GM23338 (cell line): Measurements from ENCODE around the gene THNSL1. TPM values are rescaled to one million over a fixed set of nuclear protein-coding genes. Genes with fewer than 3 reads are reported as not detected.

Experiments
- ATAC-seq: fragments of 200-7000 bp; cut with Tn5 transposase; 3 replicates; pipeline ENCODE4 v1.9.1; 2020
- DNase-seq: peaks from one replicate; pipeline ENCODE4 v3.0.0-alpha.2; 2015; ENCODE audit warnings: low spot score
- H2AFZ ChIP-seq: fragments of 200-600 bp; sonication (generic); 2 replicates; pipeline ENCODE4 v1.8.0; 2016; ENCODE audit warnings: antibody characterized with exemption, mild to moderate bottlenecking, moderate library complexity
- H3F3A ChIP-seq: fragments of 200-600 bp; sonication (generic); replicated peaks from 2 replicates; pipeline ENCODE4 v1.8.0; 2017; ENCODE audit warnings: antibody characterized with exemption, mixed run types, low read depth
- H3K27ac ChIP-seq: fragments of 200-600 bp; sonication (generic); 2 replicates; pipeline ENCODE4 v1.6.1; 2016; ENCODE audit warnings: low read depth
- H3K27me3 ChIP-seq: fragments of 200-600 bp; sonication (generic); 2 replicates; pipeline ENCODE4 v1.8.0; 2016; ENCODE audit warnings: mild to moderate bottlenecking, mixed run types, moderate library complexity; ENCODE audit not compliant: insufficient read depth
- H3K36me3 ChIP-seq: fragments of 200-600 bp; sonication (generic); 2 replicates; pipeline ENCODE4 v1.8.0; 2016; ENCODE audit warnings: mild to moderate bottlenecking; ENCODE audit not compliant: insufficient read depth
- H3K4me1 ChIP-seq: fragments of 200-600 bp; sonication (generic); 2 replicates; pipeline ENCODE4 v1.8.0; 2016; ENCODE audit warnings: mild to moderate bottlenecking, moderate library complexity; ENCODE audit not compliant: insufficient read depth
- H3K4me2 ChIP-seq: fragments of 200-600 bp; sonication (generic); 2 replicates; pipeline ENCODE4 v1.7.1; 2017; ENCODE audit warnings: mixed run types
- H3K4me3 ChIP-seq: fragments of 200-600 bp; sonication (generic); 2 replicates; pipeline ENCODE4 v1.6.1; 2016; ENCODE audit warnings: mixed run types
- H3K79me2 ChIP-seq: fragments of 200-600 bp; sonication (generic); replicated peaks from 2 replicates; pipeline ENCODE4 v1.8.0; 2017; ENCODE audit warnings: mild to moderate bottlenecking; ENCODE audit not compliant: insufficient read depth
- H3K9me2 ChIP-seq: fragments of 200-600 bp; sonication (generic); 2 replicates; pipeline ENCODE4 v1.8.0; 2017; ENCODE audit not compliant: insufficient read depth
- H4K20me1 ChIP-seq: fragments of 200-600 bp; sonication (generic); replicated peaks from 2 replicates; pipeline ENCODE4 v1.8.0; 2017; ENCODE audit warnings: mild to moderate bottlenecking; ENCODE audit not compliant: insufficient read depth
- H3K27ac Mint-ChIP-seq: 2 replicates; pipeline ENCODE4 v1.8.0; 2020; ENCODE audit warnings: inconsistent platforms, mild to moderate bottlenecking, moderate library complexity, mixed read lengths
- H3K27me3 Mint-ChIP-seq: 3 replicates; pipeline ENCODE4 v1.8.0; 2022; ENCODE audit warnings: low read depth, mild to moderate bottlenecking, moderate library complexity, mixed read lengths, inconsistent platforms; ENCODE audit not compliant: insufficient read depth, poor library complexity
- H3K36me3 Mint-ChIP-seq: 3 replicates; pipeline ENCODE4 v1.8.0; 2021; ENCODE audit warnings: low read depth, mild to moderate bottlenecking, inconsistent platforms, moderate library complexity, mixed read lengths
- H3K4me1 Mint-ChIP-seq: 3 replicates; pipeline ENCODE4 v1.8.0; 2020; ENCODE audit warnings: mild to moderate bottlenecking, inconsistent platforms, mixed read lengths
- H3K4me3 Mint-ChIP-seq: 3 replicates; pipeline ENCODE4 v1.8.0; 2021; ENCODE audit warnings: moderate library complexity, mild to moderate bottlenecking, inconsistent platforms, mixed read lengths
- H3K9me3 Mint-ChIP-seq: 3 replicates; pipeline ENCODE4 v1.8.0; 2020; ENCODE audit warnings: moderate library complexity, mild to moderate bottlenecking, inconsistent platforms, mixed read lengths
- CREB1 ChIP-seq: fragments of 250-450 bp; sonication (Bioruptor Pico); IDR thresholded peaks from 2 replicates; pipeline ENCODE4 v1.5.0; 2020; ENCODE audit warnings: low read depth, mild to moderate bottlenecking, moderate library complexity
- EZH2 ChIP-seq: fragments of 200-600 bp; sonication (generic); IDR thresholded peaks from one replicate; pipeline ENCODE4 v1.8.0; 2017; ENCODE audit warnings: antibody characterized with exemption, mild to moderate bottlenecking, low read depth; ENCODE audit not compliant: unreplicated experiment
- EZH2phosphoT487 ChIP-seq: fragments of 200-600 bp; sonication (generic); IDR thresholded peaks from one replicate; pipeline ENCODE4 v1.8.1; 2018; ENCODE audit warnings: antibody characterized with exemption; ENCODE audit not compliant: unreplicated experiment
- JUNB ChIP-seq: IDR thresholded peaks from one replicate; pipeline ENCODE4 v1.6.1; 2016; ENCODE audit warnings: antibody characterized with exemption; ENCODE audit not compliant: unreplicated experiment
- NANOG ChIP-seq: IDR thresholded peaks from 2 replicates; pipeline ENCODE4 v1.6.1; 2016; ENCODE audit warnings: antibody characterized with exemption, borderline replicate concordance
- POLR2AphosphoS5 ChIP-seq: IDR thresholded peaks from 2 replicates; pipeline ENCODE4 v1.6.1; 2016; ENCODE audit warnings: antibody characterized with exemption, low read depth
- STAT1 ChIP-seq: IDR thresholded peaks from one replicate; pipeline ENCODE4 v1.6.1; 2016; ENCODE audit warnings: antibody characterized with exemption; ENCODE audit not compliant: unreplicated experiment
- ZNF114 ChIP-seq: fragments of 250-450 bp; sonication (Bioruptor Pico); IDR thresholded peaks from 2 replicates; pipeline ENCODE4 v1.5.0; 2020; ENCODE audit warnings: mild to moderate bottlenecking, moderate library complexity
- ZNF331 ChIP-seq: fragments of 250-450 bp; sonication (Bioruptor Pico); IDR thresholded peaks from 2 replicates; pipeline ENCODE4 v1.5.0; 2020; ENCODE audit warnings: low read depth, mild to moderate bottlenecking, moderate library complexity
- polyA plus RNA-seq: library from polyadenylated mRNA; unstranded; fragments of >200 nt; fragmentation: Nextera tagmentation; extraction: Ambion mirVana; gene quantifications from 2 replicates; pipeline ENCODE4 v1.2.1, GENCODE V29; 2016
- total RNA-seq: library from RNA; depleted of rRNA; stranded (reverse); fragments of >200 nt; shearing (Covaris generic); gene quantifications from 2 replicates; pipeline ENCODE4 v1.2.3, GENCODE V29; 2014
- TF ChIP-seq, protein P1 (sequence below), 2 experiments: fragments of 200-600 bp in 1 of 2; sonication (generic) in 1 of 2; conservative IDR thresholded peaks; 2 replicates each; pipeline versions ENCODE4 v1.5.1 to v1.6.1; 2016 to 2017; ENCODE audit warnings: antibody characterized with exemption in 2 of 2, low read depth in 2 of 2, mild to moderate bottlenecking in 2 of 2, moderate library complexity in 1 of 2
- TF ChIP-seq, protein P2 (sequence below): fragments of 250-450 bp; sonication (Bioruptor Pico); IDR thresholded peaks from 2 replicates; pipeline ENCODE4 v1.5.0; 2020; ENCODE audit warnings: mild to moderate bottlenecking, moderate library complexity
- TF ChIP-seq, protein P3 (sequence below): IDR thresholded peaks from 2 replicates; pipeline ENCODE4 v1.6.1; 2016; ENCODE audit warnings: antibody characterized with exemption
- TF ChIP-seq, protein P4 (sequence below): IDR thresholded peaks from one replicate; pipeline ENCODE4 v1.6.1; 2018; ENCODE audit warnings: antibody characterized with exemption; ENCODE audit not compliant: unreplicated experiment

THNSL1 gene
- total and polyA plus RNA-seq, 2 experiments from 2014 or later, result 2.6 to 5.8 TPM

DNA sequence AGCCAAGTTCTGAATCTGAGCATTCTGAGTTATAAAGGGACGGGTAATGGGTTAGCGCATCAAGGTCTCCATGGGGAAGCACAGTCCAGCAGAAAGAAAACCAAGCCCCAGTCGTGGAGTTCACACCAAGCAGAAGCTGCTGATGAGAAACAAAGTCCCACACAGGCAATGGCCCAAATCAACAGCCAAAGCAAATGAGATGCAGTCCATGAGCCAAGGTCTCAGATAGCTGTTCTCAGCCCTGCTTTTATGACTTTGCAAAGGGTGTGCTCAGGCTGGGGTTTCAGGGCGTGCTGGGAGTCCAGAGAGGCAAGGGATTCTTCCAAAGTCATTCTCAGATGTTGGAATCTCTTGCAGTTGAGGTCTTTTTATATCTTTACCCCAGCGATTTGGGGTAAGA, 32.0 kb downstream of the THNSL1 start:
- no peak overlapping the region for H3K27ac ChIP-seq
- no peak overlapping the region for H3K4me2 ChIP-seq
- H4K20me1 ChIP-seq, result no peaks in the 10 kb centered on the region
- TF ChIP-seq, protein P1, sequence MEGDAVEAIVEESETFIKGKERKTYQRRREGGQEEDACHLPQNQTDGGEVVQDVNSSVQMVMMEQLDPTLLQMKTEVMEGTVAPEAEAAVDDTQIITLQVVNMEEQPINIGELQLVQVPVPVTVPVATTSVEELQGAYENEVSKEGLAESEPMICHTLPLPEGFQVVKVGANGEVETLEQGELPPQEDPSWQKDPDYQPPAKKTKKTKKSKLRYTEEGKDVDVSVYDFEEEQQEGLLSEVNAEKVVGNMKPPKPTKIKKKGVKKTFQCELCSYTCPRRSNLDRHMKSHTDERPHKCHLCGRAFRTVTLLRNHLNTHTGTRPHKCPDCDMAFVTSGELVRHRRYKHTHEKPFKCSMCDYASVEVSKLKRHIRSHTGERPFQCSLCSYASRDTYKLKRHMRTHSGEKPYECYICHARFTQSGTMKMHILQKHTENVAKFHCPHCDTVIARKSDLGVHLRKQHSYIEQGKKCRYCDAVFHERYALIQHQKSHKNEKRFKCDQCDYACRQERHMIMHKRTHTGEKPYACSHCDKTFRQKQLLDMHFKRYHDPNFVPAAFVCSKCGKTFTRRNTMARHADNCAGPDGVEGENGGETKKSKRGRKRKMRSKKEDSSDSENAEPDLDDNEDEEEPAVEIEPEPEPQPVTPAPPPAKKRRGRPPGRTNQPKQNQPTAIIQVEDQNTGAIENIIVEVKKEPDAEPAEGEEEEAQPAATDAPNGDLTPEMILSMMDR (conservative IDR thresholded peaks at IDR 0.05; ENCODE audit: low read depth in 2 of 2), result no peak
- no peak for TF ChIP-seq EZH2phosphoT487
- TF ChIP-seq EZH2, result no peak
- no peak for TF ChIP-seq ZNF331 (CRISPR knock-in tag)
- TF ChIP-seq JUNB, result no peak
- TF ChIP-seq, protein P2, sequence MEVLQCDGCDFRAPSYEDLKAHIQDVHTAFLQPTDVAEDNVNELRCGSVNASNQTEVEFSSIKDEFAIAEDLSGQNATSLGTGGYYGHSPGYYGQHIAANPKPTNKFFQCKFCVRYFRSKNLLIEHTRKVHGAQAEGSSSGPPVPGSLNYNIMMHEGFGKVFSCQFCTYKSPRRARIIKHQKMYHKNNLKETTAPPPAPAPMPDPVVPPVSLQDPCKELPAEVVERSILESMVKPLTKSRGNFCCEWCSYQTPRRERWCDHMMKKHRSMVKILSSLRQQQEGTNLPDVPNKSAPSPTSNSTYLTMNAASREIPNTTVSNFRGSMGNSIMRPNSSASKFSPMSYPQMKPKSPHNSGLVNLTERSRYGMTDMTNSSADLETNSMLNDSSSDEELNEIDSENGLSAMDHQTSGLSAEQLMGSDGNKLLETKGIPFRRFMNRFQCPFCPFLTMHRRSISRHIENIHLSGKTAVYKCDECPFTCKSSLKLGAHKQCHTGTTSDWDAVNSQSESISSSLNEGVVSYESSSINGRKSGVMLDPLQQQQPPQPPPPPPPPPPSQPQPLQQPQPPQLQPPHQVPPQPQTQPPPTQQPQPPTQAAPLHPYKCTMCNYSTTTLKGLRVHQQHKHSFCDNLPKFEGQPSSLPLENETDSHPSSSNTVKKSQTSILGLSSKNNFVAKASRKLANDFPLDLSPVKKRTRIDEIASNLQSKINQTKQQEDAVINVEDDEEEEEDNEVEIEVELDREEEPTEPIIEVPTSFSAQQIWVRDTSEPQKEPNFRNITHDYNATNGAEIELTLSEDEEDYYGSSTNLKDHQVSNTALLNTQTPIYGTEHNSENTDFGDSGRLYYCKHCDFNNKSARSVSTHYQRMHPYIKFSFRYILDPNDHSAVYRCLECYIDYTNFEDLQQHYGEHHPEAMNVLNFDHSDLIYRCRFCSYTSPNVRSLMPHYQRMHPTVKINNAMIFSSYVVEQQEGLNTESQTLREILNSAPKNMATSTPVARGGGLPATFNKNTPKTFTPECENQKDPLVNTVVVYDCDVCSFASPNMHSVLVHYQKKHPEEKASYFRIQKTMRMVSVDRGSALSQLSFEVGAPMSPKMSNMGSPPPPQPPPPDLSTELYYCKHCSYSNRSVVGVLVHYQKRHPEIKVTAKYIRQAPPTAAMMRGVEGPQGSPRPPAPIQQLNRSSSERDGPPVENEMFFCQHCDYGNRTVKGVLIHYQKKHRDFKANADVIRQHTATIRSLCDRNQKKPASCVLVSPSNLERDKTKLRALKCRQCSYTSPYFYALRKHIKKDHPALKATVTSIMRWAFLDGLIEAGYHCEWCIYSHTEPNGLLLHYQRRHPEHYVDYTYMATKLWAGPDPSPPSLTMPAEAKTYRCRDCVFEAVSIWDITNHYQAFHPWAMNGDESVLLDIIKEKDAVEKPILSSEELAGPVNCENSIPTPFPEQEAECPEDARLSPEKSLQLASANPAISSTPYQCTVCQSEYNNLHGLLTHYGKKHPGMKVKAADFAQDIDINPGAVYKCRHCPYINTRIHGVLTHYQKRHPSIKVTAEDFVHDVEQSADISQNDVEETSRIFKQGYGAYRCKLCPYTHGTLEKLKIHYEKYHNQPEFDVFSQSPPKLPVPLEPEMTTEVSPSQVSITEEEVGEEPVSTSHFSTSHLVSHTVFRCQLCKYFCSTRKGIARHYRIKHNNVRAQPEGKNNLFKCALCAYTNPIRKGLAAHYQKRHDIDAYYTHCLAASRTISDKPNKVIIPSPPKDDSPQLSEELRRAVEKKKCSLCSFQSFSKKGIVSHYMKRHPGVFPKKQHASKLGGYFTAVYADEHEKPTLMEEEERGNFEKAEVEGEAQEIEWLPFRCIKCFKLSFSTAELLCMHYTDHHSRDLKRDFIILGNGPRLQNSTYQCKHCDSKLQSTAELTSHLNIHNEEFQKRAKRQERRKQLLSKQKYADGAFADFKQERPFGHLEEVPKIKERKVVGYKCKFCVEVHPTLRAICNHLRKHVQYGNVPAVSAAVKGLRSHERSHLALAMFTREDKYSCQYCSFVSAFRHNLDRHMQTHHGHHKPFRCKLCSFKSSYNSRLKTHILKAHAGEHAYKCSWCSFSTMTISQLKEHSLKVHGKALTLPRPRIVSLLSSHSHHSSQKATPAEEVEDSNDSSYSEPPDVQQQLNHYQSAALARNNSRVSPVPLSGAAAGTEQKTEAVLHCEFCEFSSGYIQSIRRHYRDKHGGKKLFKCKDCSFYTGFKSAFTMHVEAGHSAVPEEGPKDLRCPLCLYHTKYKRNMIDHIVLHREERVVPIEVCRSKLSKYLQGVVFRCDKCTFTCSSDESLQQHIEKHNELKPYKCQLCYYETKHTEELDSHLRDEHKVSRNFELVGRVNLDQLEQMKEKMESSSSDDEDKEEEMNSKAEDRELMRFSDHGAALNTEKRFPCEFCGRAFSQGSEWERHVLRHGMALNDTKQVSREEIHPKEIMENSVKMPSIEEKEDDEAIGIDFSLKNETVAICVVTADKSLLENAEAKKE (CRISPR knock-in tag), result no peak
- TF ChIP-seq ZNF114 (CRISPR knock-in tag), result no peak
- TF ChIP-seq, protein P3, sequence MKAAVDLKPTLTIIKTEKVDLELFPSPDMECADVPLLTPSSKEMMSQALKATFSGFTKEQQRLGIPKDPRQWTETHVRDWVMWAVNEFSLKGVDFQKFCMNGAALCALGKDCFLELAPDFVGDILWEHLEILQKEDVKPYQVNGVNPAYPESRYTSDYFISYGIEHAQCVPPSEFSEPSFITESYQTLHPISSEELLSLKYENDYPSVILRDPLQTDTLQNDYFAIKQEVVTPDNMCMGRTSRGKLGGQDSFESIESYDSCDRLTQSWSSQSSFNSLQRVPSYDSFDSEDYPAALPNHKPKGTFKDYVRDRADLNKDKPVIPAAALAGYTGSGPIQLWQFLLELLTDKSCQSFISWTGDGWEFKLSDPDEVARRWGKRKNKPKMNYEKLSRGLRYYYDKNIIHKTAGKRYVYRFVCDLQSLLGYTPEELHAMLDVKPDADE, result no peak
- TF ChIP-seq POLR2AphosphoS5, result no peak
- TF ChIP-seq, protein P4, sequence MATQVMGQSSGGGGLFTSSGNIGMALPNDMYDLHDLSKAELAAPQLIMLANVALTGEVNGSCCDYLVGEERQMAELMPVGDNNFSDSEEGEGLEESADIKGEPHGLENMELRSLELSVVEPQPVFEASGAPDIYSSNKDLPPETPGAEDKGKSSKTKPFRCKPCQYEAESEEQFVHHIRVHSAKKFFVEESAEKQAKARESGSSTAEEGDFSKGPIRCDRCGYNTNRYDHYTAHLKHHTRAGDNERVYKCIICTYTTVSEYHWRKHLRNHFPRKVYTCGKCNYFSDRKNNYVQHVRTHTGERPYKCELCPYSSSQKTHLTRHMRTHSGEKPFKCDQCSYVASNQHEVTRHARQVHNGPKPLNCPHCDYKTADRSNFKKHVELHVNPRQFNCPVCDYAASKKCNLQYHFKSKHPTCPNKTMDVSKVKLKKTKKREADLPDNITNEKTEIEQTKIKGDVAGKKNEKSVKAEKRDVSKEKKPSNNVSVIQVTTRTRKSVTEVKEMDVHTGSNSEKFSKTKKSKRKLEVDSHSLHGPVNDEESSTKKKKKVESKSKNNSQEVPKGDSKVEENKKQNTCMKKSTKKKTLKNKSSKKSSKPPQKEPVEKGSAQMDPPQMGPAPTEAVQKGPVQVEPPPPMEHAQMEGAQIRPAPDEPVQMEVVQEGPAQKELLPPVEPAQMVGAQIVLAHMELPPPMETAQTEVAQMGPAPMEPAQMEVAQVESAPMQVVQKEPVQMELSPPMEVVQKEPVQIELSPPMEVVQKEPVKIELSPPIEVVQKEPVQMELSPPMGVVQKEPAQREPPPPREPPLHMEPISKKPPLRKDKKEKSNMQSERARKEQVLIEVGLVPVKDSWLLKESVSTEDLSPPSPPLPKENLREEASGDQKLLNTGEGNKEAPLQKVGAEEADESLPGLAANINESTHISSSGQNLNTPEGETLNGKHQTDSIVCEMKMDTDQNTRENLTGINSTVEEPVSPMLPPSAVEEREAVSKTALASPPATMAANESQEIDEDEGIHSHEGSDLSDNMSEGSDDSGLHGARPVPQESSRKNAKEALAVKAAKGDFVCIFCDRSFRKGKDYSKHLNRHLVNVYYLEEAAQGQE, result no peak
- TF ChIP-seq NANOG, result no peak
- no peak for TF ChIP-seq STAT1
- TF ChIP-seq CREB1 (CRISPR knock-in tag), result no peak
- Mint-ChIP-seq H3K4me1 (no peaks in the 10 kb centered on the region), H3K9me3 (no peaks in the 10 kb centered on the region; the same call in 2 of the 3 replicates), H3K27me3 (no peaks in the 10 kb centered on the region), H3K27ac (no peak overlapping the region), H3K4me3 (no peak overlapping the region), H3K36me3 (no peaks in the 10 kb centered on the region; the same call in 2 of the 3 replicates)
- H3F3A ChIP-seq, result no peaks in the 10 kb centered on the region
- H2AFZ ChIP-seq, result no peak overlapping the region
- H3K27me3 ChIP-seq, result no peaks in the 10 kb centered on the region
- H3K9me2 ChIP-seq, result no peaks in the 10 kb centered on the region; the same call in 1 of the 2 replicates
- ATAC-seq, result no peak
- H3K36me3 ChIP-seq, result no peaks in the 10 kb centered on the region
- no peak for DNase-seq
- H3K4me3 ChIP-seq, result no peak overlapping the region
- H3K79me2 ChIP-seq, result no peaks in the 10 kb centered on the region
- H3K4me1 ChIP-seq, result no peaks in the 10 kb centered on the region
